ENCODE results near the gene PPP1R13L.

The PPP1R13L gene

DNA sequence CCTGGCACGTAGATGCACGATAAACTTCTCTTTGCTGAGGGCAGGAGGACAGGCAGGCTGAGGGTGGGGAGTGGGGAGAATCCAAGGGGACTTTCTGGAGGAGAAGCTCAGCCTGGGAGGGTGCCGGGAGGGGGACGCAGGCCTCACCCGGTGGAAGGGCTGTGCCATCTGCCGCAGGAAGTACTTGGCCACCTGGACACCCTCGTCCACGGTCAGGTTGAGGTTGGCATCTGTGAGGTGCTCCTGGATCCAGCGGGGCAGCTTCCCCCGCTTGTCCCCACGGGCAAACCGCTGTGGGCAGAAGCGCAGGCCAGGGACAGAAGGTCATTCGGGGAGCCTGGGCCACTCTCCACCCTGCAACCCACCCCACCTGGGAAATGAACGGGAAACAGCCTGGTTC lies 52.8 kb downstream of the PPP1R13L start:
- H3K79me2 ChIP-seq (ENCODE audit: control insufficient read depth, insufficient read depth, low read length, unreplicated experiment) = no peaks in the 10 kb centered on the region
- no peaks in the 10 kb centered on the region for H3K4me1 ChIP-seq (ENCODE audit: control insufficient read depth, insufficient read depth, low read length, unreplicated experiment)
- no peaks in the 10 kb centered on the region for H3K27me3 ChIP-seq (ENCODE audit: insufficient read depth, low read length)
- H3K27ac ChIP-seq (ENCODE audit: low read depth, low read length) = no peak overlapping the region
- no peak overlapping the region for H3K4me3 ChIP-seq (ENCODE audit: low read depth, low read length)
- H2AFZ ChIP-seq (ENCODE audit: low read length, unreplicated experiment) = no peak overlapping the region
- H3K36me3 ChIP-seq (ENCODE audit: insufficient read depth, low read length) = peaks cover 10% of the 10 kb centered on the region; the same call in 1 of the 2 replicates

- Histone ChIP-seq H2AFZ (ENCODE audit: low read length, unreplicated experiment) (no peak overlapping the region), H3K27ac (ENCODE audit: low read depth, low read length) (no peak overlapping the region)
Observed at GRCh38 chr19:45351401-45351952, 53.4 kb downstream of the PPP1R13L start.

GRCh38 chr19:45350477-45351058 lies 54.3 kb downstream of the PPP1R13L start:
- H3K4me3 ChIP-seq (ENCODE audit: low read depth, low read length) = no peak overlapping the region
- H3K36me3 ChIP-seq (ENCODE audit: insufficient read depth, low read length) = 0 out of 2 replicates have a peak, but pooled peaks cover 3% of the 10 kb centered on the region
- no peaks in the 10 kb centered on the region for H3K4me1 ChIP-seq (ENCODE audit: control insufficient read depth, insufficient read depth, low read length, unreplicated experiment)
- H3K27me3 ChIP-seq (ENCODE audit: insufficient read depth, low read length) = no peaks in the 10 kb centered on the region
- no peak overlapping the region for H3K27ac ChIP-seq (ENCODE audit: low read depth, low read length)
- no peaks in the 10 kb centered on the region for H3K79me2 ChIP-seq (ENCODE audit: control insufficient read depth, insufficient read depth, low read length, unreplicated experiment)
- no peak overlapping the region for H2AFZ ChIP-seq (ENCODE audit: low read length, unreplicated experiment)

More at GRCh38 chr19:45351401-45351952, 53.4 kb downstream of the PPP1R13L start:
- Histone ChIP-seq H3K27me3 (ENCODE audit: insufficient read depth, low read length) (no peaks in the 10 kb centered on the region), H3K4me3 (ENCODE audit: low read depth, low read length) (no peak overlapping the region), H3K36me3 (ENCODE audit: insufficient read depth, low read length) (peaks cover 10% of the 10 kb centered on the region; the same call in 1 of the 2 replicates), H3K79me2 (ENCODE audit: control insufficient read depth, insufficient read depth, low read length, unreplicated experiment) (no peaks in the 10 kb centered on the region), H3K4me1 (ENCODE audit: control insufficient read depth, insufficient read depth, low read length, unreplicated experiment) (no peaks in the 10 kb centered on the region)

DNA sequence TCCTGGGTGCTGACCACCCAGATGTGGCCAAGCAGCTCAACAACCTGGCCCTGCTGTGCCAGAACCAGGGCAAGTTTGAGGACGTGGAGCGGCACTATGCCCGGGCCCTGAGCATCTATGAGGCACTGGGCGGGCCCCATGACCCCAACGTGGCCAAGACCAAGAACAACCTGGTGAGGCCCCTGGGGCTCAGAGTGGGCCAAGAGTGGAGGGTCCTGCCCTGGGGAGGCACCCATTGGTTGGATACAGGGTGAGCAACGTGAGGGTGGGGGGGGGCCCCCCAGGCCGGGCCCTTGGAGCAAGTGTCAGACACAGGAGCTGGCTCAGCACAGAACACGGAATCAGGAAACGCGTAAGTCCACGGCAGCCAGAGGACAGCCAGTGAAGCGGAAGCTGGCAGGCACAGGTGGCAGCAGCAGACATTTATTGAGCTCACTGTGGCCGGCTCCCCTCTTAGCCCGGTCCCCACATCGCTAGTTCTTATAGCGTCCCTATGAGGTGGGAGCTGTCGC lies 55.4 kb downstream of the PPP1R13L start:
- H3K4me1 ChIP-seq (ENCODE audit: control insufficient read depth, insufficient read depth, low read length, unreplicated experiment) = no peaks in the 10 kb centered on the region
- no peaks in the 10 kb centered on the region for H3K27me3 ChIP-seq (ENCODE audit: insufficient read depth, low read length)
- no peak overlapping the region for H3K27ac ChIP-seq (ENCODE audit: low read depth, low read length)
- H3K79me2 ChIP-seq (ENCODE audit: control insufficient read depth, insufficient read depth, low read length, unreplicated experiment) = no peaks in the 10 kb centered on the region
- H2AFZ ChIP-seq (ENCODE audit: low read length, unreplicated experiment) = no peak overlapping the region
- no peak overlapping the region for H3K4me3 ChIP-seq (ENCODE audit: low read depth, low read length)
- no peaks in the 10 kb centered on the region for H3K36me3 ChIP-seq (ENCODE audit: insufficient read depth, low read length)

DNA sequence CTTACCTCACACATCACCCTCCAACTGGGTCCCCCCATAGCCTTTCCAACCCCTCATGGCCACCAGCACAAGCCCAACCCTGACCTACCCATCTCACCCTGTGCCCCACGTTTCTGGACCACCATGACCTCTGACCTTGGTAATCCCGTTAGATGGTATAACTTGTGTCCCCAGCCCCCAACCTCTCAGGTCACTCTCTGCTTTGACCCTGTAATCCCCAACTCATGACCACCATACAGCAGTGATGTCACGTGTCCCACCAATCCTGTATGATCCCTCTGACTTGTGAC lies 55.8 kb downstream of the PPP1R13L start:
- Histone ChIP-seq H3K36me3 (ENCODE audit: insufficient read depth, low read length) (no peaks in the 10 kb centered on the region), H3K4me1 (ENCODE audit: control insufficient read depth, insufficient read depth, low read length, unreplicated experiment) (no peaks in the 10 kb centered on the region), H3K27me3 (ENCODE audit: insufficient read depth, low read length) (no peaks in the 10 kb centered on the region), H3K79me2 (ENCODE audit: control insufficient read depth, insufficient read depth, low read length, unreplicated experiment) (no peaks in the 10 kb centered on the region), H3K4me3 (ENCODE audit: low read depth, low read length) (no peak overlapping the region), H2AFZ (ENCODE audit: low read length, unreplicated experiment) (no peak overlapping the region), H3K27ac (ENCODE audit: low read depth, low read length) (no peak overlapping the region)

DNA sequence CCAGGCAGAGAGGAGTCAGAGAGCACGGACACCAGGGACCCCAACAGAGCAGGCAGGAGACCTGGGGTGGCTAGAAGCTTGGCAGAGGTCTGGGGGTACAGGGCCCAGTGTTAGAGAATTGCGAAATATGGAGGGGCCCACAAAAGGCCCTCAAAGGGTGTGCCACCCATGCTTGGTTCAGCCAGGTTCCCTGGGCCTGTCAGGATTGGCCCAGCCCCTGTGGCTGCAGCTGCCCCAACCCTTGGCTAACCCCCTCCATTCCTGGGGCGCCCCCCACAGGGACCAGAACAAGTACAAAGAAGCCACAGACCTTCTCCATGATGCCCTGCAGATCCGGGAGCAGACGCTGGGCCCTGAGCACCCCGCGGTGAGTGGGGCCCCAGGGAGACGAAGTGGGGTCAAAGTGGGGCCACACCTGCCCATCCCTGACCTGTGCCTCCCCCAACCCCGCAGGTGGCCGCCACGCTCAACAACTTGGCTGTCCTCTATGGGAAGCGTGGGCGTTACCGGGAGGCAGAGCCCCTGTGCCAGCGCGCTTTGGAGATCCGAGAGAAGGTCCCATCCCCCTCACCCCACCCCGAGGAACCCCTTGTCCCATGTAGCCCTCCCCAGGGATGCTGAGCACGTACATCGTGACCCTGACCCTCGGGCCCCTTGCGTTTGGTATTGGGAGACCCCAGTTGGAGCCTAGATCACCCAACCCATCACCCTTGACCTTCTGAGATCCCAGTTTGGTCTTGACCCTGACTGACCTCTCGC lies 56.3 kb downstream of the PPP1R13L start:
- no peak overlapping the region for H3K4me3 ChIP-seq (ENCODE audit: low read depth, low read length)
- H3K4me1 ChIP-seq (ENCODE audit: control insufficient read depth, insufficient read depth, low read length, unreplicated experiment) = no peaks in the 10 kb centered on the region
- H2AFZ ChIP-seq (ENCODE audit: low read length, unreplicated experiment) = no peak overlapping the region
- no peak overlapping the region for H3K27ac ChIP-seq (ENCODE audit: low read depth, low read length)
- H3K27me3 ChIP-seq (ENCODE audit: insufficient read depth, low read length) = no peaks in the 10 kb centered on the region
- H3K36me3 ChIP-seq (ENCODE audit: insufficient read depth, low read length) = no peaks in the 10 kb centered on the region
- H3K79me2 ChIP-seq (ENCODE audit: control insufficient read depth, insufficient read depth, low read length, unreplicated experiment) = no peaks in the 10 kb centered on the region

GRCh38 chr19:45347570-45348366 lies 57.1 kb downstream of the PPP1R13L start:
- no peak overlapping the region for H3K4me3 ChIP-seq (ENCODE audit: low read depth, low read length)
- H3K79me2 ChIP-seq (ENCODE audit: control insufficient read depth, insufficient read depth, low read length, unreplicated experiment) = no peaks in the 10 kb centered on the region
- no peak overlapping the region for H2AFZ ChIP-seq (ENCODE audit: low read length, unreplicated experiment)
- H3K36me3 ChIP-seq (ENCODE audit: insufficient read depth, low read length) = no peaks in the 10 kb centered on the region
- H3K4me1 ChIP-seq (ENCODE audit: control insufficient read depth, insufficient read depth, low read length, unreplicated experiment) = no peaks in the 10 kb centered on the region
- H3K27ac ChIP-seq (ENCODE audit: low read depth, low read length) = no peak overlapping the region
- no peaks in the 10 kb centered on the region for H3K27me3 ChIP-seq (ENCODE audit: insufficient read depth, low read length)

GRCh38 chr19:45346449-45346848 lies 58.4 kb downstream of the PPP1R13L start:
- Histone ChIP-seq H3K27me3 (ENCODE audit: insufficient read depth, low read length) (no peaks in the 10 kb centered on the region), H3K36me3 (ENCODE audit: insufficient read depth, low read length) (no peaks in the 10 kb centered on the region), H3K27ac (ENCODE audit: low read depth, low read length) (no peak overlapping the region), H3K79me2 (ENCODE audit: control insufficient read depth, insufficient read depth, low read length, unreplicated experiment) (no peaks in the 10 kb centered on the region), H3K4me3 (ENCODE audit: low read depth, low read length) (no peak overlapping the region), H3K4me1 (ENCODE audit: control insufficient read depth, insufficient read depth, low read length, unreplicated experiment) (no peaks in the 10 kb centered on the region), H2AFZ (ENCODE audit: low read length, unreplicated experiment) (no peak overlapping the region)

DNA sequence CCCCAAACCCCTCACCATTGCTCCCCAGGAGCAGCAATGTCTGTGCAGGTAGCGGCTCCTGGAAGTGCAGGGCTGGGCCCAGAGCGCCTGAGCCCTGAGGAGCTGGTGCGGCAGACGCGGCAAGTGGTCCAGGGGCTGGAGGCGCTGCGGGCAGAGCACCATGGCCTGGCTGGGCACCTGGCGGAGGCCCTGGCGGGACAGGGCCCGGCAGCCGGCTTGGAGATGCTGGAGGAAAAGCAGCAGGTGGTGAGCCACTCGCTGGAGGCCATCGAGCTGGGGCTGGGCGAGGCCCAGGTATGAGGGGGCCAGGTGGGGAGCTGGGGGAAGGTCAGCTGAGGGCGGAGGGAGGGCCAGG lies 59.4 kb downstream of the PPP1R13L start:
- no peak overlapping the region for H3K27ac ChIP-seq (ENCODE audit: low read depth, low read length)
- H3K27me3 ChIP-seq (ENCODE audit: insufficient read depth, low read length) = peaks cover 5% of the 10 kb centered on the region; the same call in 1 of the 2 replicates
- no peaks in the 10 kb centered on the region for H3K4me1 ChIP-seq (ENCODE audit: control insufficient read depth, insufficient read depth, low read length, unreplicated experiment)

GRCh38 chr19:45344621-45345505 lies 60.0 kb downstream of the PPP1R13L start:
- Histone ChIP-seq H3K4me1 (ENCODE audit: control insufficient read depth, insufficient read depth, low read length, unreplicated experiment) (no peaks in the 10 kb centered on the region), H3K79me2 (ENCODE audit: control insufficient read depth, insufficient read depth, low read length, unreplicated experiment) (no peaks in the 10 kb centered on the region), H2AFZ (ENCODE audit: low read length, unreplicated experiment) (no peak overlapping the region), H3K36me3 (ENCODE audit: insufficient read depth, low read length) (no peaks in the 10 kb centered on the region), H3K27ac (ENCODE audit: low read depth, low read length) (no peak overlapping the region), H3K4me3 (ENCODE audit: low read depth, low read length) (no peak overlapping the region), H3K27me3 (ENCODE audit: insufficient read depth, low read length) (peaks cover 9% of the 10 kb centered on the region; the same call in 1 of the 2 replicates)

More for the DNA sequence above, 59.4 kb downstream of the PPP1R13L start:
- no peaks in the 10 kb centered on the region for H3K79me2 ChIP-seq (ENCODE audit: control insufficient read depth, insufficient read depth, low read length, unreplicated experiment)
- no peak overlapping the region for H2AFZ ChIP-seq (ENCODE audit: low read length, unreplicated experiment)
- no peak overlapping the region for H3K4me3 ChIP-seq (ENCODE audit: low read depth, low read length)
- H3K36me3 ChIP-seq (ENCODE audit: insufficient read depth, low read length) = no peaks in the 10 kb centered on the region
